HUES64 (cell line): ENCODE data around the gene SND1.

Experiments
- H3K27ac ChIP-seq: 2 replicates; pipeline ENCODE4 v1.7.0; 2013; ENCODE audit warnings: low read depth, low read length, inconsistent platforms
- H3K27me3 ChIP-seq: 2 replicates; pipeline ENCODE4 v1.6.1; 2013; ENCODE audit warnings: mild to moderate bottlenecking, low read length; ENCODE audit not compliant: insufficient read depth
- H3K36me3 ChIP-seq: 2 replicates; pipeline ENCODE4 v1.6.1; 2013; ENCODE audit warnings: mild to moderate bottlenecking, low read length; ENCODE audit not compliant: insufficient read depth
- H3K4me1 ChIP-seq: 2 replicates; pipeline ENCODE4 v1.6.1; 2013; ENCODE audit warnings: mild to moderate bottlenecking, low read length, moderate library complexity; ENCODE audit not compliant: insufficient read depth
- H3K4me3 ChIP-seq: 2 replicates; pipeline ENCODE4 v1.5.1; 2013; ENCODE audit warnings: mild to moderate bottlenecking, low read length, moderate library complexity
- H3K9ac ChIP-seq: 2 replicates; pipeline ENCODE4 v1.6.1; 2013; ENCODE audit warnings: mild to moderate bottlenecking, low read depth, low read length
- H3K9me3 ChIP-seq: 2 replicates; pipeline ENCODE4 v1.6.1; 2013; ENCODE audit warnings: low read depth, low read length; ENCODE audit not compliant: insufficient read depth
- WGBS: fragments of 150-250, 120-280 bp; methylation state at CpG from one replicate; pipeline ENCODE4 v1.1.7; 2013; ENCODE audit warnings: missing lambda C conversion rate; 5-methylcytosine and 5-hydroxymethylcytosine counted together

Gene SND1

DNA sequence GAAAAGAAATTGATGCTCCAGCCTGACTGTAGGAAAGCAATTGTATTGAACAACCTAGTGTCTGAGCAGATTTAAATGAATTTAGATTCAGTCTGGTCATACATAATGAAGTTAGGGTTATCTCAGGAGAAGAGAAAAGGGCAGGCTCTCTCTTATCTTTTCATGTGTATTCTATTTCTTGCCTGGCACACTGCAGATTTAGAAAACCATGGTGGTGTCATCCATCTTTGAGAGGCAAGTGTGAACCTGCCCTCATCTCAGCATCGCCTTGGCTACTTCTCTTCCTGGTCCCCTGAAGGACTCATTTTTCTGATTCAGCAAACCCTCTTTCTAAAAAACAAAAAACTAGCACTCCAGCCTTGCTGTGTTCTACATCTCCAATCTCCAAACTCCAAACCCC, 241.6 kb downstream of the SND1 start:
- Histone ChIP-seq H3K36me3 (peaks cover 21% of the 10 kb centered on the region), H3K4me1 (peaks cover 30% of the 10 kb centered on the region), H3K4me3 (no peak overlapping the region), H3K27ac (no peak overlapping the region), H3K9ac (no peak overlapping the region), H3K27me3 (no peaks in the 10 kb centered on the region), H3K9me3 (no peaks in the 10 kb centered on the region)
- 96% methylated on average over 1 of the region's 1 CpG for WGBS

DNA sequence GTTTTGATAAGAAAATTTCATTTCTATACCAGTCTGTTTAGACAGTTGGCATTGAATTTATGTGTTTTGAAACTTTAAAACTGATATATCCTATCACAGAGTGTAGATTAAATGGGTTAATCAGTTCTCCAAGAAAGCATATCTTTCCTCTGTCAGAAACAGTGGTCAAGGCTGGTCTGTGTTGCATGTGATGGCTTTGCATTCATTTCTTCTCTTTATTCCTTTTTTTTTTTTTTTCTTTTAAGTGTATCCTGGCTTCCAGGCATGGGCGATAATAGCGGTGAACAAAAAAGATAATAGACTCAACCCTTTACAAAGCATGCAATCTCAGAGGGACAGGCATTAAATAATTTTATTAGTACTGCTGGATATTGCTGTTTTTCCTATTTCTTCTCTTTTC, 242.6 kb downstream of the SND1 start:
- no peak overlapping the region for H3K4me3 ChIP-seq

DNA sequence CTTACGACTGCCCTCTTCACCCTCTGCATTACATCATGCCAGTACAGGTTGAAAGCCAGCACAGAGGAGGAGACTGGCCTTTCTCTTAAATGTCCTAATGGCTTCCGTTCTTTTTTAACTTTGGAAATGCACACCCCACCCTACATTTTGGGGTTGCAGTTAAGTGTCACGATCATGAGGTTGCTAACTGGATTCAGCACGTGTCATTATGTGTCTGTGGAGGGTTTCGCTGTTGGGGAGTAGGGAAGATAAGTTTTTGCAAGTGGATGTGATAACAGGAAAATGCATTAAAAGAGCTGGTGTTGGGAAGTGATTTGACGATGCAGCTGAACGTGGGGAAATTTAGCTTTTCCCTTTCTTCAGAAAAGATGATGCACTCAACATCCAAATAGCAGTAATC, 243.4 kb downstream of the SND1 start:
- WGBS = 89% methylated on average over 7 of the region's 7 CpGs
- H3K27ac ChIP-seq = no peak overlapping the region
- H3K27me3 ChIP-seq = no peaks in the 10 kb centered on the region
- no peak overlapping the region for H3K9ac ChIP-seq
- H3K9me3 ChIP-seq = no peaks in the 10 kb centered on the region
- no peak overlapping the region for H3K4me3 ChIP-seq
- H3K36me3 ChIP-seq = peaks cover 7% of the 10 kb centered on the region; the same call in 1 of the 2 replicates
- H3K4me1 ChIP-seq = peaks cover 45% of the 10 kb centered on the region

More for the DNA sequence above, 242.6 kb downstream of the SND1 start:
- peaks cover 10% of the 10 kb centered on the region; the same call in 1 of the 2 replicates for H3K36me3 ChIP-seq
- no peak overlapping the region for H3K9ac ChIP-seq
- WGBS = no CpG with 5 or more reads among the region's 2 CpGs
- no peaks in the 10 kb centered on the region for H3K27me3 ChIP-seq
- H3K27ac ChIP-seq = no peak overlapping the region
- no peaks in the 10 kb centered on the region for H3K9me3 ChIP-seq
- H3K4me1 ChIP-seq = peaks cover 38% of the 10 kb centered on the region

DNA sequence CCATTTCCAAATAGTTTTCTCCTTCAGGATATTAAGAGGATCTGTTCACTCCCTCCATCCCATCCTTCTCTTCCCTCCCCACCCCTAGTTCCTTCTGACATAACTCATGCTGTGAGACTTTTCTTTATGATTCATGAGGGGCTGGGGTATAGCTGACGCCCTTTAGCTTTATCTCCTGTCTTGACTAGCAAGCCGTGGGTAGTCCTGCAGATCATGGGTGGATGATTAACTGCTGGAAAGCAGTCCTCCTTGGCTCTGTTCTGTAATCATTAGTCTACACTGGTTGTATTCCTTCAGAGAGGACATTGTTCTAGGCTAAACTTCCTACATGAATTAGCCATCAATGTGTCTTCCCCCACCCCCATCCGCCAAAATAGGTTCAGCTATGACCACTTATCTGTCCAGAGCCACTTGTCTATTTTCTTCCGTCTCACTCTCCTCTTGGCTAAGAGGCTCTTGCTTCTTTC, 243.9 kb downstream of the SND1 start:
- whole genome bisulfite sequencing = 66% methylated on average over 4 of the region's 4 CpGs

DNA sequence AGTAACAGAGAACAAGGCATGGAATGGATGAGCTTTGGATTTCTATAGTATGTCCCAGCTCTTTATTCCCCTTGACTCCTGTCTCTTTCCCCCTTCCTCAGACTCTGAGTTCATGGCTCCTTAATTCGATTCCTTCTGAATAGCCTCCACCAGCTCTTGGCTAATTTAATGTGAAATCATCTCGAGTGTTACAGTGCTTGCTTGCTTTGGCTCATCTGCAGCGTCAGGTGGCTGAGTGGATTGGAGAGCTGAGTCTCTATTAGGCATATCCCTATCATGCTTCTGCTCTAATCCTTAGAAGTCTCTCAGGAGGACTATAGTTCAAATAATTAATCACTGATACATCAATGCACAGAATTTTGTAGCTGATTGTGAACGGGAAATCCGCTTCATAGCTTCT, 244.7 kb downstream of the SND1 start:
- Histone ChIP-seq H3K4me1 (peaks cover 58% of the 10 kb centered on the region), H3K36me3 (peaks cover 6% of the 10 kb centered on the region; the same call in 1 of the 2 replicates), H3K9me3 (no peaks in the 10 kb centered on the region), H3K9ac (no peak overlapping the region), H3K4me3 (no peak overlapping the region), H3K27me3 (no peaks in the 10 kb centered on the region), H3K27ac (no peak overlapping the region)
- WGBS = 84% methylated on average over 5 of the region's 5 CpGs

More for the DNA sequence above, 243.9 kb downstream of the SND1 start:
- Histone ChIP-seq H3K27me3 (no peaks in the 10 kb centered on the region), H3K4me3 (no peak overlapping the region), H3K27ac (no peak overlapping the region), H3K9me3 (no peaks in the 10 kb centered on the region), H3K9ac (no peak overlapping the region), H3K36me3 (peaks cover 7% of the 10 kb centered on the region; the same call in 1 of the 2 replicates), H3K4me1 (peaks cover 50% of the 10 kb centered on the region)

DNA sequence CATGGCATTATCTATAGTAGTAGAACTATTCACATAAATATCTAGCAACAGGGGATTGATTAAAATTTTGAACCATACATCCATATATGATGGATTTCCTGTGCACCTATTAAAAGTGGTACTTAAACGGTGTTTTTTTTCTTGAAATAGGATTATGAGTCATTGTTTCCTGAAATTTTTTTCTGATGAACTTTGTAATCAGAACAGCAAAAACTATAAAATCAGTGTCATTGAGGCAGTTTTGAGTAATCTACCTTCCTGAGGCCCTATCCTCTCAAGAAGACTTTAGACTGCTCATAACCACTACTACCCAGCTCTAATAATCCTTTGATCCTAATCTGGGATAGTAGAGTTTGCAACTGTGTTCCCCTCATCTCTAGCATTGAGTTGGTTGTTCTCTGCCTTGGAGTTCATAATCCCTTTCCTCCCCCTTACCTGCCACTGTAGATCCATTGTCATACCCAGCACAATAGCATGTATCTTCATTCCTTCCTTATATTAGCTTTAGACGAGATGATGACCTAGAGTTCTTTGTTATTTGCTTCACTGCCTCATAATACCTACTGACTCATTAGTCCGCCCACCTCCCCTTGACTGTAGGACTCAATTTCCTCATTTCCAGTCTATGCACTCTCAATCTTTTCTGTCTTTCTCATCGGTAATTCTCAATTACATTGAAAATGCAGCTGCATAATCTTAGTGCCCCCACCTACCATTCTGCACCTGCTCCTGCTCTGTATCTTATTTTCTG, 245.9 kb downstream of the SND1 start:
- Histone ChIP-seq H3K4me3 (no peak overlapping the region), H3K4me1 (peaks cover 66% of the 10 kb centered on the region), H3K27me3 (no peaks in the 10 kb centered on the region), H3K36me3 (no peaks in the 10 kb centered on the region), H3K9ac (no peak overlapping the region), H3K27ac (no peak overlapping the region), H3K9me3 (no peaks in the 10 kb centered on the region)
- WGBS = 93% methylated on average over 4 of the region's 4 CpGs

DNA sequence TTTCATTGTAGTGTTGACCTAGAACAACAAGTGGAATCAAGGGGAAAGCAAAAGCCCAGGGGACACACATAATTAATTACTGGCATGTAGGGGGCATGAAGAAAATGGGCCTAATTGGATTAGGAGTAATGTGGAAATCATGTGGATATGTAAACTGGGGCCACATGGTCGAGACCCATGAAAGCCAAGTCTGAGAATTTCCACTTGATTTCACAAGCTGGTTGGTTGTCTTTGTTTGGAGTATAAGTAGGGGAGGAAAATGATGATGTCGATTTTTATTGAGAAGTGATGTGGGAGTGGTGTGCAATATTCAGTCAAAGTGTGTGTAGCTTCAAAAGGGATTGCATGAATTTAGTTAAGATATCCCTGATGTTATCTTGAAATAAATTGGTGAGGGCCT, 247.4 kb downstream of the SND1 start:
- Histone ChIP-seq H3K9me3 (no peaks in the 10 kb centered on the region), H3K27me3 (no peaks in the 10 kb centered on the region), H3K9ac (no peak overlapping the region), H3K4me1 (peaks cover 78% of the 10 kb centered on the region), H3K36me3 (no peaks in the 10 kb centered on the region), H3K4me3 (no peak overlapping the region), H3K27ac (no peak overlapping the region)
- WGBS = 88% methylated on average over 2 of the region's 2 CpGs

DNA sequence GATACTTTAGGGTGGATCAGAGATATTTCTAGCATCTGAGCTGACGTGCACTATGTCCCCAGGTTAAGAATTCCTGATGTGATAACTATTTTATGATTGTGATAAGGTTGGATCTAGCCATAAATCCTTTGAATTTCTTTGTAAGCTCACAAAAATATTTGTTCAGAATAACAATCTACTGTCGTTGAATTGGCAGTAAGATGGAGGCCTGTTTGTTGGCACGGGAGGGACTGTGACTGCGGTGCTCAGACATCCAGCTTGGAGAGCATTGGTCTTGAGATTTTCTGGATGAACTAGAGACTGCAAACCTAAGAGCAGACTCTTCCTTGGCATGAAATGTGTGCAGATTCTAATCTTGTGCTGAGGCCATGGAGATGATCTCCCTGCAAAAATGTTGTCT, 248.1 kb downstream of the SND1 start:
- Histone ChIP-seq H3K4me1 (peaks cover 82% of the 10 kb centered on the region), H3K27ac (peak overlapping the region; percentile 12; the same call in 1 of the 2 replicates)
- 89% methylated on average over 4 of the region's 4 CpGs for WGBS

DNA sequence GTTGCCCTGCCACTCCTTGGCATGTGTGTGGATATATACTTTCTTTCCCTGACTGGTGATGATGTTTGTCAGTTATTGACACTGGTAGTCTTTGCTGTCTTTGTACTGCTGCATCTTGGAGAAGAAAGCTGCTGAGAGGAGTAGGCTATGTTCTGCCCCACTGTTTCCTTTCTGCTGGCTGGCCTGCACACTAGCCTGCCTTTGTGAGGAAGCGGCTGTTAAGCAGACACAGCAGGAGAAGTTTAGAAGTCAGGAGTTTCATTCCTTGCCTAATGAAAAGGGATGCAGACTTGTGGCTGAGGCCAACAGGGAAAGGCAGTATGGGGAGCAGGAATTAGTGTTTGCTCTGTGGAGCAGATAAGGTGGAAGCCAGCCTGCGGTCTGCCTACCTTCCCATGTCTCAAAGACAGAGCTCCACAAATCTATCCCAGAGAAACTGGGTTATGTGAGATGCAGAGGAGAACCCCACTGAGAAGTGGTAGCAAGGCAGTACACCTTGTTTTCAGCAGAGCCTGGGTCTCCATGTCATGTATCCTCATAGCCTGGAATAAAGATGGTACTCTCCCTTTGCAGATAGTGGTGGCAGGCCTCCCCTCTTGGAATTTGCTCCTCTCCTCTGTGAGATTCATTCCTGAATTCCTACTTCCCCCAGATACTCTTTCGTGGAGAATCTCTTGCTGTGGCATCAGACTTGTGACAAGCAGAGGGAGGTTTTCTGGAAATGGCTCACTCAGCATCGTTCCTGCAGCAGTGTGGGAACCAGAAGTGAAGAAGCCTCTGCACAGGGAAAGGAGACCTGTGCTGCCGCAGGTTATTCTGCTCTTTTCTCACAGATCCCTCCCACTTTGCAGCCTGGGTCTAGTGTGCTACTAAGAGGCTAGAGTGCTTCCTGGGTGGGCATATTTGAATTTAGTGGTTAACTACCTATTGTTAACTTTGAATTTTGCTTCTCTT, 249.0 kb downstream of the SND1 start:
- 0 out of 2 replicates have a peak overlapping the region, but pooled peaks have one; percentile 12 for H3K4me3 ChIP-seq
- H3K9ac ChIP-seq = no peak overlapping the region
- no peaks in the 10 kb centered on the region for H3K27me3 ChIP-seq
- WGBS = 29% methylated on average over 5 of the region's 5 CpGs
- no peaks in the 10 kb centered on the region for H3K9me3 ChIP-seq
- peaks cover 4% of the 10 kb centered on the region; the same call in 1 of the 2 replicates for H3K36me3 ChIP-seq
- peak overlapping the region; percentile 38 for H3K27ac ChIP-seq
- peaks cover 82% of the 10 kb centered on the region for H3K4me1 ChIP-seq

More for the DNA sequence above, 248.1 kb downstream of the SND1 start:
- Histone ChIP-seq H3K4me3 (no peak overlapping the region), H3K27me3 (no peaks in the 10 kb centered on the region), H3K36me3 (no peaks in the 10 kb centered on the region), H3K9ac (no peak overlapping the region), H3K9me3 (no peaks in the 10 kb centered on the region)

DNA sequence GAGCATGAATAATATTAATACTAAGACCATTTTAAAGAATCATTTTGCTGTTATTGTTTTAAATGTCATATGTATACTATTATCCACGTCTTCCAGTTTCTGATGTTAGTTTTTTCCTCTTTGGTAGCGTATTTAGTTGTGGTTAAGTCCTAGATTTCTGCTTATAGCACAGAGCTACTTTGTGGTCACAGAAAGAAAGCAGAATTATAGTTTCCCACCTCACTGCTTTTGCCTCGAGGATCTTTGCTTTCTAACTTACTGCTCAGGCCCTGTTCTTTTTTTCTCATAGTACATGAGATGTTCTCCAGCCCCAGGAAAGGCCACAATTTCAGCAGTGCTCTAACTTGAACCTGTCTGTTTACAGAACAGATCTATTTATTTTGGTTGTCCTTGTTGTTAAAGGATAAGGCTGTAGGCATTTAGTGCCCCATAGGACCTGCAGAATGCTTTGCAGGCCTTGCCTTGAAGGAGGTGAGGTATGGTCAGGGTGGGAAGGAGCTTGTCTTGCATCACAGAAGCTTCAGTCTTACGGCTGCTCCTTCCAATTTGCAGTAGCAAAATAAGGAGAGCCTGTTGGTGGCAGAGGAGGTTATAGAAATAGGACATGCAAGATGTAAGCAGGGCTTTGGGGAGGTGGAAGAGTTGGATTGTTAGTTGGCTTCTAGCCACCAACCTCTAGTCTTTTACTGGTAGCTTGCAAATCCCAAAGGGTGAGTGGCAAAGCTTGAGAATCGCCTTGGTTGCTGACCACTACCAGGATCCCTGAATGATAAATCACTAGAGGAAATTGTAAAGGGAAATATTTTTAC, 250.1 kb downstream of the SND1 start:
- 89% methylated on average over 4 of the region's 5 CpGs for WGBS
- H3K4me1 ChIP-seq = peaks cover 78% of the 10 kb centered on the region
- no peak overlapping the region for H3K4me3 ChIP-seq
- no peaks in the 10 kb centered on the region for H3K9me3 ChIP-seq
- peaks cover 4% of the 10 kb centered on the region; the same call in 1 of the 2 replicates for H3K36me3 ChIP-seq
- no peak overlapping the region for H3K27ac ChIP-seq
- no peak overlapping the region for H3K9ac ChIP-seq
- H3K27me3 ChIP-seq = no peaks in the 10 kb centered on the region
